Superior temporal gyrus (tissue), 1 donor: ENCODE measurements around the gene PCCA.
"Not testable (repeated sequence)": the region's sequence is repeated elsewhere in the genome, so short reads cannot be mapped to it uniquely, and the experiment has no call there.

Experiments used
- DNase-seq: peaks from one replicate; pipeline ENCODE4 v3.0.0-alpha.2; 2016; ENCODE audit errors: extremely low spot score

PCCA gene

GRCh38 chr13:100541897-100542825 is 453.3 kb downstream of the PCCA start:
- no peak for DNase-seq

- DNase-seq, result peak; percentile 45
These were observed 453.9 kb downstream of the PCCA start for GRCh38 chr13:100542826-100543156.

- no peak for DNase-seq
These were observed 455.1 kb downstream of the PCCA start for GRCh38 chr13:100543872-100544602.

GRCh38 chr13:100544866-100545683 is 456.2 kb downstream of the PCCA start:
- no peak for DNase-seq

- no peak for DNase-seq
These were observed 456.8 kb downstream of the PCCA start for GRCh38 chr13:100545684-100546061.

- no peak for DNase-seq
These were observed 458.0 kb downstream of the PCCA start for GRCh38 chr13:100546713-100547405.

GRCh38 chr13:100547791-100548201 is 458.9 kb downstream of the PCCA start:
- no peak for DNase-seq

GRCh38 chr13:100549316-100549715 is 460.4 kb downstream of the PCCA start:
- DNase-seq, result no peak

GRCh38 chr13:100552755-100553154 is 463.9 kb downstream of the PCCA start:
- DNase-seq, result no peak

GRCh38 chr13:100559886-100560285 is 471.0 kb downstream of the PCCA start:
- no peak for DNase-seq

- peak; percentile 77 for DNase-seq
These were observed 471.7 kb downstream of the PCCA start for GRCh38 chr13:100560498-100561157.

GRCh38 chr13:100561158-100561499 is 472.2 kb downstream of the PCCA start:
- DNase-seq, result no peak

GRCh38 chr13:100561599-100562204 is 472.8 kb downstream of the PCCA start:
- DNase-seq, result no peak

- no peak for DNase-seq
These were observed 474.9 kb downstream of the PCCA start for GRCh38 chr13:100563779-100564178.

GRCh38 chr13:100564444-100565223 is 475.7 kb downstream of the PCCA start:
- DNase-seq, result no peak

GRCh38 chr13:100565286-100565685 is 476.4 kb downstream of the PCCA start:
- no peak for DNase-seq

GRCh38 chr13:100566543-100566942 is 477.6 kb downstream of the PCCA start:
- DNase-seq, result no peak

GRCh38 chr13:100573121-100573520 is 484.2 kb downstream of the PCCA start:
- DNase-seq, result peak; percentile 89

- not testable (repeated sequence) for DNase-seq
These were observed 488.3 kb downstream of the PCCA start for GRCh38 chr13:100577239-100577638.
